Activated CD4-positive, CD25-positive, alpha-beta regulatory T cell treated with anti-CD3 and anti-CD28 coated beads, Interleukin-2, amount 50 U/mL, for 72 hours (primary cell): Measurements from ENCODE around the gene CNTNAP4.

Experiments used
- DNase-seq: peaks from one replicate; pipeline ENCODE4 v3.0.0; 2021

The CNTNAP4 gene

GRCh38 chr16:76309639-76310335 lies 32.6 kb downstream of the CNTNAP4 start:
- DNase-seq = no peak

GRCh38 chr16:76311260-76311659 lies 34.1 kb downstream of the CNTNAP4 start:
- no peak for DNase-seq

GRCh38 chr16:76318565-76318964 lies 41.4 kb downstream of the CNTNAP4 start:
- DNase-seq = no peak

GRCh38 chr16:76329106-76329505 lies 51.9 kb downstream of the CNTNAP4 start:
- no peak for DNase-seq

GRCh38 chr16:76335180-76335974 lies 58.2 kb downstream of the CNTNAP4 start:
- no peak for DNase-seq

- DNase-seq = no peak
These were observed 58.9 kb downstream of the CNTNAP4 start for GRCh38 chr16:76336112-76336511.

GRCh38 chr16:76338472-76338871 lies 61.3 kb downstream of the CNTNAP4 start:
- DNase-seq = no peak

GRCh38 chr16:76343769-76344168 lies 66.6 kb downstream of the CNTNAP4 start:
- DNase-seq = no peak

GRCh38 chr16:76345163-76345661 lies 68.0 kb downstream of the CNTNAP4 start:
- no peak for DNase-seq

GRCh38 chr16:76346210-76346609 lies 69.0 kb downstream of the CNTNAP4 start:
- DNase-seq = no peak

GRCh38 chr16:76351441-76351840 lies 74.2 kb downstream of the CNTNAP4 start:
- DNase-seq = no peak

- DNase-seq = no peak
These were observed 83.2 kb downstream of the CNTNAP4 start for GRCh38 chr16:76360404-76360803.

- DNase-seq = no peak
These were observed 93.1 kb downstream of the CNTNAP4 start for GRCh38 chr16:76370344-76370743.

- DNase-seq = no peak
These were observed 94.2 kb downstream of the CNTNAP4 start for GRCh38 chr16:76371441-76371840.

- DNase-seq = no peak
These were observed 96.8 kb downstream of the CNTNAP4 start for GRCh38 chr16:76373998-76374397.

GRCh38 chr16:76376988-76377387 lies 99.8 kb downstream of the CNTNAP4 start:
- DNase-seq = no peak

GRCh38 chr16:76378020-76378419 lies 100.8 kb downstream of the CNTNAP4 start:
- DNase-seq = no peak

GRCh38 chr16:76381096-76381495 lies 103.9 kb downstream of the CNTNAP4 start:
- DNase-seq = no peak

GRCh38 chr16:76385601-76386230 lies 108.5 kb downstream of the CNTNAP4 start:
- DNase-seq = no peak

GRCh38 chr16:76386784-76387183 lies 109.6 kb downstream of the CNTNAP4 start:
- no peak for DNase-seq

- no peak for DNase-seq
These were observed 110.8 kb downstream of the CNTNAP4 start for GRCh38 chr16:76387994-76388393.

GRCh38 chr16:76389126-76389525 lies 111.9 kb downstream of the CNTNAP4 start:
- no peak for DNase-seq

- no peak for DNase-seq
These were observed 113.3 kb downstream of the CNTNAP4 start for GRCh38 chr16:76390476-76390875.

GRCh38 chr16:76396977-76397376 lies 119.8 kb downstream of the CNTNAP4 start:
- no peak for DNase-seq
